ENCODE measurements around the gene GREB1L.
"Not testable (repeated sequence)": the region's sequence is repeated elsewhere in the genome, so short reads cannot be mapped to it uniquely, and the experiment has no call there.

Gene GREB1L

GRCh38 chr18:21313576-21313975 is 71.5 kb downstream of the GREB1L start:
- TF ChIP-seq PAX5 (IDR thresholded peaks at IDR 0.05; ENCODE audit: insufficient read depth, low read length, severe bottlenecking) (no peak), TAF1 (IDR thresholded peaks at IDR 0.05; ENCODE audit: low read depth, low read length) (no peak), POU2F2 (IDR thresholded peaks at IDR 0.05; ENCODE audit: low read depth, low read length) (no peak), POLR2AphosphoS5 (IDR thresholded peaks at IDR 0.05; ENCODE audit: low read depth, low read length) (no peak), POLR2A (IDR thresholded peaks at IDR 0.05; ENCODE audit: low read depth, low read length) (no peak), SPI1 (IDR thresholded peaks at IDR 0.05; ENCODE audit: low read depth, low read length) (no peak)
- FAIRE-seq, result no peak
- DNase-seq (ENCODE audit: insufficient read length, low spot score), result no peak

GRCh38 chr18:21314724-21315123 is 72.7 kb downstream of the GREB1L start:
- FAIRE-seq (no peak), DNase-seq (ENCODE audit: insufficient read length, low spot score) (no peak)
- no peak for TF ChIP-seq POLR2AphosphoS5 (IDR thresholded peaks at IDR 0.05; ENCODE audit: low read depth, low read length)
- no peak for TF ChIP-seq SPI1 (IDR thresholded peaks at IDR 0.05; ENCODE audit: low read depth, low read length)
- TF ChIP-seq PAX5 (IDR thresholded peaks at IDR 0.05; ENCODE audit: insufficient read depth, low read length, severe bottlenecking), result no peak

GRCh38 chr18:21315126-21315525 is 73.1 kb downstream of the GREB1L start:
- not testable (repeated sequence) for DNase-seq (ENCODE audit: insufficient read length, low spot score); FAIRE-seq

GRCh38 chr18:21315741-21316197 is 73.7 kb downstream of the GREB1L start:
- DNase-seq (ENCODE audit: insufficient read length, low spot score), result no peak
- no peak for TF ChIP-seq TAF1 (IDR thresholded peaks at IDR 0.05; ENCODE audit: low read depth, low read length)
- TF ChIP-seq POLR2AphosphoS5 (IDR thresholded peaks at IDR 0.05; ENCODE audit: low read depth, low read length), result no peak
- no peak for TF ChIP-seq POU2F2 (IDR thresholded peaks at IDR 0.05; ENCODE audit: low read depth, low read length)
- TF ChIP-seq PAX5 (IDR thresholded peaks at IDR 0.05; ENCODE audit: insufficient read depth, low read length, severe bottlenecking), result no peak
- TF ChIP-seq POLR2A (IDR thresholded peaks at IDR 0.05; ENCODE audit: low read depth, low read length), result no peak
- TF ChIP-seq SPI1 (IDR thresholded peaks at IDR 0.05; ENCODE audit: low read depth, low read length), result no peak
- no peak for FAIRE-seq

- no peak for FAIRE-seq
- no peak for DNase-seq (ENCODE audit: insufficient read length, low spot score)
- TF ChIP-seq POLR2A (IDR thresholded peaks at IDR 0.05; ENCODE audit: low read depth, low read length), result no peak
- TF ChIP-seq PAX5 (IDR thresholded peaks at IDR 0.05; ENCODE audit: insufficient read depth, low read length, severe bottlenecking), result no peak
- TF ChIP-seq POU2F2 (IDR thresholded peaks at IDR 0.05; ENCODE audit: low read depth, low read length), result no peak
- TF ChIP-seq POLR2AphosphoS5 (IDR thresholded peaks at IDR 0.05; ENCODE audit: low read depth, low read length), result no peak
- no peak for TF ChIP-seq SPI1 (IDR thresholded peaks at IDR 0.05; ENCODE audit: low read depth, low read length)
- TF ChIP-seq TAF1 (IDR thresholded peaks at IDR 0.05; ENCODE audit: low read depth, low read length), result no peak
Measured at GRCh38 chr18:21316296-21316695, 74.3 kb downstream of the GREB1L start.

GRCh38 chr18:21321711-21322110 is 79.7 kb downstream of the GREB1L start:
- no peak for FAIRE-seq
- DNase-seq (ENCODE audit: insufficient read length, low spot score), result no peak

GRCh38 chr18:21327101-21327500 is 85.1 kb downstream of the GREB1L start:
- DNase-seq (ENCODE audit: insufficient read length, low spot score) (no peak), FAIRE-seq (no peak)
- no peak for TF ChIP-seq SPI1 (IDR thresholded peaks at IDR 0.05; ENCODE audit: low read depth, low read length)
- TF ChIP-seq TAF1 (IDR thresholded peaks at IDR 0.05; ENCODE audit: low read depth, low read length), result no peak
- TF ChIP-seq POLR2A (IDR thresholded peaks at IDR 0.05; ENCODE audit: low read depth, low read length), result no peak
- TF ChIP-seq PAX5 (IDR thresholded peaks at IDR 0.05; ENCODE audit: insufficient read depth, low read length, severe bottlenecking), result no peak
- no peak for TF ChIP-seq POLR2AphosphoS5 (IDR thresholded peaks at IDR 0.05; ENCODE audit: low read depth, low read length)
- TF ChIP-seq POU2F2 (IDR thresholded peaks at IDR 0.05; ENCODE audit: low read depth, low read length), result no peak

More at GRCh38 chr18:21321711-21322110, 79.7 kb downstream of the GREB1L start:
- no peak for TF ChIP-seq SPI1 (IDR thresholded peaks at IDR 0.05; ENCODE audit: low read depth, low read length)
- TF ChIP-seq POLR2A (IDR thresholded peaks at IDR 0.05; ENCODE audit: low read depth, low read length), result no peak
- no peak for TF ChIP-seq PAX5 (IDR thresholded peaks at IDR 0.05; ENCODE audit: insufficient read depth, low read length, severe bottlenecking)
- TF ChIP-seq TAF1 (IDR thresholded peaks at IDR 0.05; ENCODE audit: low read depth, low read length), result no peak
- TF ChIP-seq POLR2AphosphoS5 (IDR thresholded peaks at IDR 0.05; ENCODE audit: low read depth, low read length), result no peak
- no peak for TF ChIP-seq POU2F2 (IDR thresholded peaks at IDR 0.05; ENCODE audit: low read depth, low read length)

GRCh38 chr18:21330122-21330701 is 88.2 kb downstream of the GREB1L start:
- no peak for TF ChIP-seq SPI1 (IDR thresholded peaks at IDR 0.05; ENCODE audit: low read depth, low read length)
- no peak for TF ChIP-seq POLR2AphosphoS5 (IDR thresholded peaks at IDR 0.05; ENCODE audit: low read depth, low read length)
- TF ChIP-seq POU2F2 (IDR thresholded peaks at IDR 0.05; ENCODE audit: low read depth, low read length), result no peak
- no peak for FAIRE-seq
- DNase-seq (ENCODE audit: insufficient read length, low spot score), result no peak

- TF ChIP-seq POU2F2 (IDR thresholded peaks at IDR 0.05; ENCODE audit: low read depth, low read length) (no peak), TAF1 (IDR thresholded peaks at IDR 0.05; ENCODE audit: low read depth, low read length) (no peak), POLR2A (IDR thresholded peaks at IDR 0.05; ENCODE audit: low read depth, low read length) (no peak), SPI1 (IDR thresholded peaks at IDR 0.05; ENCODE audit: low read depth, low read length) (no peak), POLR2AphosphoS5 (IDR thresholded peaks at IDR 0.05; ENCODE audit: low read depth, low read length) (no peak)
- no peak for FAIRE-seq
- no peak for DNase-seq (ENCODE audit: insufficient read length, low spot score)
Measured at GRCh38 chr18:21331065-21331464, 89.0 kb downstream of the GREB1L start.

- TF ChIP-seq POU2F2 (IDR thresholded peaks at IDR 0.05; ENCODE audit: low read depth, low read length) (no peak), TAF1 (IDR thresholded peaks at IDR 0.05; ENCODE audit: low read depth, low read length) (no peak), POLR2AphosphoS5 (IDR thresholded peaks at IDR 0.05; ENCODE audit: low read depth, low read length) (no peak), SPI1 (IDR thresholded peaks at IDR 0.05; ENCODE audit: low read depth, low read length) (no peak), PAX5 (IDR thresholded peaks at IDR 0.05; ENCODE audit: insufficient read depth, low read length, severe bottlenecking) (no peak), POLR2A (IDR thresholded peaks at IDR 0.05; ENCODE audit: low read depth, low read length) (no peak)
- no peak for FAIRE-seq
- no peak for DNase-seq (ENCODE audit: insufficient read length, low spot score)
Measured at GRCh38 chr18:21335927-21336488, 94.0 kb downstream of the GREB1L start.
